WTC11 (cell line): ENCODE data around the gene ASTN1.

ENCODE experiments used
- CBFB ChIP-seq: sonication (generic); formaldehyde crosslinking; IDR thresholded peaks from 2 replicates; pipeline ENCODE4 v1.8.1; 2022; ENCODE audit warnings: mild to moderate bottlenecking, low read depth, missing genetic modification reagents
- CTCF ChIP-seq: fragments of 200-600 bp; IDR thresholded peaks from 2 replicates; pipeline ENCODE4 v1.8.0; 2022; ENCODE audit warnings: antibody characterized with exemption
- ESRRA ChIP-seq: sonication (generic); formaldehyde crosslinking; IDR thresholded peaks from 2 replicates; pipeline ENCODE4 v1.8.1; 2022; ENCODE audit warnings: mild to moderate bottlenecking, missing genetic modification reagents, borderline replicate concordance
- KAT7 ChIP-seq: sonication (generic); formaldehyde crosslinking; IDR thresholded peaks from 2 replicates; pipeline ENCODE4 v1.8.1; 2023; ENCODE audit warnings: missing genetic modification reagents, mild to moderate bottlenecking, borderline replicate concordance
- NR3C1 ChIP-seq: sonication (generic); formaldehyde crosslinking; conservative IDR thresholded peaks from 2 replicates; pipeline ENCODE4 v1.8.1; 2023; ENCODE audit warnings: low read depth, mild to moderate bottlenecking, missing genetic modification reagents
- TCF7 ChIP-seq: sonication (generic); formaldehyde crosslinking; IDR thresholded peaks from 2 replicates; pipeline ENCODE4 v1.8.0; 2022; ENCODE audit warnings: mild to moderate bottlenecking, low read depth, missing genetic modification reagents, moderate library complexity
- TEAD4 ChIP-seq: sonication (generic); formaldehyde crosslinking; IDR thresholded peaks from 2 replicates; pipeline ENCODE4 v1.8.0; 2022; ENCODE audit warnings: mild to moderate bottlenecking, missing genetic modification reagents
- TF ChIP-seq, protein P1 (sequence below): sonication (generic); formaldehyde crosslinking; IDR thresholded peaks from 2 replicates; pipeline ENCODE4 v1.8.0; 2023; ENCODE audit warnings: mild to moderate bottlenecking, missing genetic modification reagents
- TF ChIP-seq, protein P2 (sequence below): sonication (generic); formaldehyde crosslinking; IDR thresholded peaks from 2 replicates; pipeline ENCODE4 v1.8.1; 2023; ENCODE audit warnings: mild to moderate bottlenecking, missing genetic modification reagents, moderate library complexity
- TF ChIP-seq, protein P3 (sequence below): sonication (generic); formaldehyde crosslinking; IDR thresholded peaks from 2 replicates; pipeline ENCODE4 v1.8.1; 2022; ENCODE audit warnings: low read depth, missing genetic modification reagents, borderline replicate concordance

DNA sequence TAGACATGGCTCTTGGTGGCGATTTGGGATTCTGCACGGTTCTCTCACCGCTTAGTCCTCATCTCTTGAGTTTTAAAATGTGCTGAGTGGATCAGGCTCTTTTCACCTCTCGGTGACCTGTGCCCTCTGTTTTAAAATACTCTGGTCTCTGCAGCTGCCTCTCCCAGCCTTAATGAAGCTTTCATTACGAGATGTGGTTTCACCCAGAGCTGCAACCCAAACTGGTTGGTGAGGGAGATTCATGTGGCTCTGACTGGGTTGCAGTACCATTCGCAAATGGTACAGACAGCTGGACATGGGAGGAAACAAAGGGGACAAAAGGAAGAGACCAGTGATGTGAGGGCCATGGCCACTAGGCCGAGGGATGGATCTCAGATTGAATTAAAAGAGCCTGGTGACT is 258.9 kb downstream of the ASTN1 start:
- TF ChIP-seq CTCF (no peak), TEAD4 (no peak), TCF7 (CRISPR knock-in tag) (no peak), CBFB (CRISPR knock-in tag) (no peak), ESRRA (CRISPR knock-in tag) (no peak), KAT7 (CRISPR knock-in tag) (no peak), NR3C1 (CRISPR knock-in tag) (no peak)
- TF ChIP-seq, protein P1, sequence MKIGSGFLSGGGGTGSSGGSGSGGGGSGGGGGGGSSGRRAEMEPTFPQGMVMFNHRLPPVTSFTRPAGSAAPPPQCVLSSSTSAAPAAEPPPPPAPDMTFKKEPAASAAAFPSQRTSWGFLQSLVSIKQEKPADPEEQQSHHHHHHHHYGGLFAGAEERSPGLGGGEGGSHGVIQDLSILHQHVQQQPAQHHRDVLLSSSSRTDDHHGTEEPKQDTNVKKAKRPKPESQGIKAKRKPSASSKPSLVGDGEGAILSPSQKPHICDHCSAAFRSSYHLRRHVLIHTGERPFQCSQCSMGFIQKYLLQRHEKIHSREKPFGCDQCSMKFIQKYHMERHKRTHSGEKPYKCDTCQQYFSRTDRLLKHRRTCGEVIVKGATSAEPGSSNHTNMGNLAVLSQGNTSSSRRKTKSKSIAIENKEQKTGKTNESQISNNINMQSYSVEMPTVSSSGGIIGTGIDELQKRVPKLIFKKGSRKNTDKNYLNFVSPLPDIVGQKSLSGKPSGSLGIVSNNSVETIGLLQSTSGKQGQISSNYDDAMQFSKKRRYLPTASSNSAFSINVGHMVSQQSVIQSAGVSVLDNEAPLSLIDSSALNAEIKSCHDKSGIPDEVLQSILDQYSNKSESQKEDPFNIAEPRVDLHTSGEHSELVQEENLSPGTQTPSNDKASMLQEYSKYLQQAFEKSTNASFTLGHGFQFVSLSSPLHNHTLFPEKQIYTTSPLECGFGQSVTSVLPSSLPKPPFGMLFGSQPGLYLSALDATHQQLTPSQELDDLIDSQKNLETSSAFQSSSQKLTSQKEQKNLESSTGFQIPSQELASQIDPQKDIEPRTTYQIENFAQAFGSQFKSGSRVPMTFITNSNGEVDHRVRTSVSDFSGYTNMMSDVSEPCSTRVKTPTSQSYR (CRISPR knock-in tag) = no peak
- TF ChIP-seq, protein P2, sequence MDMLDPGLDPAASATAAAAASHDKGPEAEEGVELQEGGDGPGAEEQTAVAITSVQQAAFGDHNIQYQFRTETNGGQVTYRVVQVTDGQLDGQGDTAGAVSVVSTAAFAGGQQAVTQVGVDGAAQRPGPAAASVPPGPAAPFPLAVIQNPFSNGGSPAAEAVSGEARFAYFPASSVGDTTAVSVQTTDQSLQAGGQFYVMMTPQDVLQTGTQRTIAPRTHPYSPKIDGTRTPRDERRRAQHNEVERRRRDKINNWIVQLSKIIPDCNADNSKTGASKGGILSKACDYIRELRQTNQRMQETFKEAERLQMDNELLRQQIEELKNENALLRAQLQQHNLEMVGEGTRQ (CRISPR knock-in tag) = no peak
- TF ChIP-seq, protein P3, sequence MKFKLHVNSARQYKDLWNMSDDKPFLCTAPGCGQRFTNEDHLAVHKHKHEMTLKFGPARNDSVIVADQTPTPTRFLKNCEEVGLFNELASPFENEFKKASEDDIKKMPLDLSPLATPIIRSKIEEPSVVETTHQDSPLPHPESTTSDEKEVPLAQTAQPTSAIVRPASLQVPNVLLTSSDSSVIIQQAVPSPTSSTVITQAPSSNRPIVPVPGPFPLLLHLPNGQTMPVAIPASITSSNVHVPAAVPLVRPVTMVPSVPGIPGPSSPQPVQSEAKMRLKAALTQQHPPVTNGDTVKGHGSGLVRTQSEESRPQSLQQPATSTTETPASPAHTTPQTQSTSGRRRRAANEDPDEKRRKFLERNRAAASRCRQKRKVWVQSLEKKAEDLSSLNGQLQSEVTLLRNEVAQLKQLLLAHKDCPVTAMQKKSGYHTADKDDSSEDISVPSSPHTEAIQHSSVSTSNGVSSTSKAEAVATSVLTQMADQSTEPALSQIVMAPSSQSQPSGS = no peak
